A673 (cell line): Measurements from ENCODE around the gene PCDHB13. TPM values are rescaled to one million over a fixed set of nuclear protein-coding genes. Genes with fewer than 3 reads are reported as not detected.
A peak's percentile ranks its signal among the peaks of the same experiment; 100 is the strongest.
"Not testable (repeated sequence)": the region's sequence is repeated elsewhere in the genome, so short reads cannot be mapped to it uniquely, and the experiment has no call there.

ENCODE experiments used
- BruUV-seq: library from RNA; stranded (reverse); fragments of 400-500 nt; replicated peaks from 2 replicates; lab custom pipeline; 2021; lab: Mats Ljungman, UMichigan
- CTCF ChIA-PET: fragments of 300-600 bp; sonication (Branson Sonifier 250); formaldehyde crosslinking; loops from one replicate; lab custom pipeline; 2022; ENCODE audit warnings: antibody characterized with exemption; lab: Charles Lee
- POLR2A ChIA-PET: fragments of 300-600 bp; sonication (Branson Sonifier 250); formaldehyde crosslinking; loops from one replicate; lab custom pipeline; 2022; ENCODE audit warnings: antibody characterized with exemption; ENCODE audit not compliant: low non-redundant PET; lab: Charles Lee
- DNase-seq: peaks from one replicate; pipeline ENCODE4 v3.0.0-alpha.2; 2015; ENCODE audit warnings: low spot score
- H3K27ac ChIP-seq: fragments of 200-600 bp; sonication (generic); 2 replicates; pipeline ENCODE4 v1.5.1; 2016; ENCODE audit warnings: mixed run types, low read depth, mild to moderate bottlenecking, mixed read lengths, antibody characterized with exemption, low read length; ENCODE audit not compliant: poor library complexity, severe bottlenecking
- H3K27me3 ChIP-seq: fragments of 200-600 bp; sonication (generic); replicated peaks from 2 replicates; pipeline ENCODE4 v1.6.1; 2017; ENCODE audit warnings: mixed run types, low read depth, mild to moderate bottlenecking, mixed read lengths, antibody characterized with exemption, low read length; ENCODE audit not compliant: insufficient read depth, poor library complexity
- H3K36me3 ChIP-seq: fragments of 200-600 bp; sonication (generic); 2 replicates; pipeline ENCODE4 v1.6.1; 2016; ENCODE audit warnings: mixed run types, mild to moderate bottlenecking, mixed read lengths, antibody characterized with exemption, low read length; ENCODE audit not compliant: insufficient read depth, poor library complexity, severe bottlenecking
- H3K4me1 ChIP-seq: fragments of 200-600 bp; sonication (generic); 2 replicates; pipeline ENCODE4 v1.6.1; 2017; ENCODE audit warnings: mixed run types, mild to moderate bottlenecking, mixed read lengths, antibody characterized with exemption, low read length; ENCODE audit not compliant: insufficient read depth, poor library complexity, severe bottlenecking
- H3K4me3 ChIP-seq: fragments of 200-600 bp; sonication (generic); 2 replicates; pipeline ENCODE4 v1.5.1; 2016; ENCODE audit warnings: low read depth, mixed run types, mild to moderate bottlenecking, mixed read lengths, low read length; ENCODE audit not compliant: poor library complexity, severe bottlenecking
- H3K9me3 ChIP-seq: fragments of 200-600 bp; sonication (generic); 2 replicates; pipeline ENCODE4 v1.6.1; 2016; ENCODE audit warnings: mixed run types, low read depth, mild to moderate bottlenecking, mixed read lengths, antibody characterized with exemption, low read length; ENCODE audit not compliant: poor library complexity, severe bottlenecking
- CTCF ChIP-seq: fragments of 300-800, 200-600 bp; sonication (generic); conservative IDR thresholded peaks from 2 replicates; pipeline ENCODE4 v1.5.1; 2017; ENCODE audit warnings: low read depth, mild to moderate bottlenecking, antibody characterized with exemption, low read length, moderate library complexity, mixed read lengths
- EZH2 ChIP-seq: fragments of 200-600 bp; sonication (generic); IDR thresholded peaks from 2 replicates; pipeline ENCODE4 v1.6.1; 2017; ENCODE audit warnings: borderline replicate concordance, low read depth, mild to moderate bottlenecking, mixed read lengths, antibody characterized with exemption, low read length; ENCODE audit not compliant: poor library complexity, severe bottlenecking
- intact Hi-C: fragments of 100-400 bp; cut with micrococcal nuclease; formaldehyde crosslinking; loops from one replicate; pipeline ENCODE4 v1.10.0; 2022; ENCODE audit not compliant: unreplicated experiment
- total RNA-seq: library from RNA; stranded (reverse); gene quantifications from 2 replicates; pipeline ENCODE4 v1.2.3, GENCODE V29; 2021

The PCDHB13 gene
- total RNA-seq, 1 experiment from 2014 or later: 1.8 TPM

DNA sequence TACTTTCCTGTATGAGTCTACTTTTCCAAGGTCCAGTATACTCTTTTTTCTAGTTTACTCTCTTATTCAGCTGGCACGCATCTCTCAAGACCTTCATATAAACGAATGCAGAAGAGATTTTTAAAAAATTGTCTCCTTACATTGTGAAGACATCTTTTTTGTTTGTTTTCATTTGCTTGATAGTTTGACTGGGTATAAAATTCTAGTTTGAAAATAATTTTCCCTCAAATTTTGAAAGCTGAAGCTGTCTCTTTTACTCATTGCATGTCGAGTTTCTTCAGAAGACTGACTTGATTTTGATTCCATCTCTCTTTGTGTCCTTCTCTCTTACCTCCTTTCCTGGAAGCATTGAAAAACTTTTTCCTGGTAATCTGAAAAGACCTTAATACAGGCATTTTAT, 17.4 kb upstream of the PCDHB13 start:
- peaks cover 19% of the 10 kb centered on the region for H3K9me3 ChIP-seq
- no peak for DNase-seq
- H3K27me3 ChIP-seq: no peaks in the 10 kb centered on the region
- intact Hi-C loops: no loop called here
- H3K4me1 ChIP-seq: no peaks in the 10 kb centered on the region
- TF ChIP-seq CTCF (no peak), EZH2 (no peak)
- H3K36me3 ChIP-seq: no peaks in the 10 kb centered on the region
- ChIA-PET CTCF (no interaction called here), POLR2A (no interaction called here)
- no peak overlapping the region for H3K4me3 ChIP-seq
- BruUV-seq: no TSS peak
- no peak overlapping the region for H3K27ac ChIP-seq

GRCh38 chr5:141199359-141200235, 14.1 kb upstream of the PCDHB13 start, which contains the start of gene PCDHB11:
PCDHB11 (plus strand) TSS chr5:141199627; CDS start chr5:141199775, 148 bp downstream.
- H3K9me3 ChIP-seq: peaks cover 19% of the 10 kb centered on the region
- ChIA-PET CTCF (interaction anchor here (0.5 to 1.9 kb wide), 12 partner anchors 9 to 368 kb away, joined by 3 to 9 read pairs (median 5); partner anchors contain the start of genes PCDHB14, PCDHB16, PCDHB8 and PCDHB9), POLR2A (no interaction called here)
- intact Hi-C loops: loop anchor here (1.0 kb wide), 1 partner anchor 361 kb away; no protein-coding TSS in a partner anchor
- peak; percentile 84 for DNase-seq
- peak within 1 kb of the TSS; percentile 54 for H3K4me3 ChIP-seq
- TSS peak; percentile 70 for BruUV-seq
- H3K36me3 ChIP-seq: no peaks in the 10 kb centered on the region
- no peaks in the 10 kb centered on the region for H3K4me1 ChIP-seq
- peak; percentile 85 for TF ChIP-seq CTCF
- no peak for TF ChIP-seq EZH2
- H3K27me3 ChIP-seq: no peaks in the 10 kb centered on the region
- H3K27ac ChIP-seq: peak within 1 kb of the TSS; percentile 77

- intact Hi-C loops: not testable (repeated sequence)
Measured at GRCh38 chr5:141201126-141201525, 12.6 kb upstream of the PCDHB13 start.

GRCh38 chr5:141201646-141202045, 12.1 kb upstream of the PCDHB13 start:
- H3K4me3 ChIP-seq, H3K36me3 ChIP-seq, intact Hi-C loops, H3K4me1 ChIP-seq, H3K9me3 ChIP-seq, POLR2A ChIA-PET, DNase-seq, H3K27me3 ChIP-seq, H3K27ac ChIP-seq, BruUV-seq: not testable (repeated sequence)
- CTCF ChIA-PET: interaction anchor here (0.6 kb wide), 1 partner anchor 688 kb away, joined by 3 read pairs; no protein-coding TSS in a partner anchor

More at GRCh38 chr5:141201126-141201525, 12.6 kb upstream of the PCDHB13 start:
- POLR2A ChIA-PET, H3K27ac ChIP-seq, DNase-seq, BruUV-seq, H3K4me1 ChIP-seq, H3K4me3 ChIP-seq, H3K27me3 ChIP-seq, H3K36me3 ChIP-seq: not testable (repeated sequence)
- peaks cover 15% of the 10 kb centered on the region for H3K9me3 ChIP-seq
- CTCF ChIA-PET: interaction anchor here (0.6 kb wide), 1 partner anchor 689 kb away, joined by 3 read pairs; no protein-coding TSS in a partner anchor
